Measurements from ENCODE around the gene SLC13A3.

The SLC13A3 gene

GRCh38 chr20:46631874-46632446 is 19.3 kb downstream of the SLC13A3 start:
- no peak overlapping the region for H3K27ac Mint-ChIP-seq

GRCh38 chr20:46631212-46631869 is 19.9 kb downstream of the SLC13A3 start:
- peaks cover 13% of the 10 kb centered on the region for H3K27me3 Mint-ChIP-seq (ENCODE audit: low read depth, poor library complexity)
- peaks cover 20% of the 10 kb centered on the region for H3K9me3 Mint-ChIP-seq
- TF ChIP-seq CTCF (IDR thresholded peaks at IDR 0.05) = no peak
- no peak overlapping the region for H3K27ac Mint-ChIP-seq
- no peak for DNase-seq
- H3K4me3 Mint-ChIP-seq = no peak overlapping the region
- no peaks in the 10 kb centered on the region for H3K4me1 Mint-ChIP-seq
- H3K36me3 Mint-ChIP-seq (ENCODE audit: low read depth) = peaks cover 16% of the 10 kb centered on the region

More at GRCh38 chr20:46631874-46632446, 19.3 kb downstream of the SLC13A3 start:
- no peak for DNase-seq
- Mint-ChIP-seq H3K4me3 (no peak overlapping the region), H3K36me3 (ENCODE audit: low read depth) (peaks cover 16% of the 10 kb centered on the region), H3K27me3 (ENCODE audit: low read depth, poor library complexity) (peaks cover 13% of the 10 kb centered on the region), H3K4me1 (no peaks in the 10 kb centered on the region), H3K9me3 (peaks cover 20% of the 10 kb centered on the region)
- no peak for TF ChIP-seq CTCF (IDR thresholded peaks at IDR 0.05)

- no peak for TF ChIP-seq CTCF (IDR thresholded peaks at IDR 0.05)
These were observed 21.0 kb downstream of the SLC13A3 start for GRCh38 chr20:46630306-46630705.

GRCh38 chr20:46629341-46629740 is 21.9 kb downstream of the SLC13A3 start:
- Mint-ChIP-seq H3K4me1 (no peaks in the 10 kb centered on the region), H3K27ac (no peak overlapping the region), H3K27me3 (ENCODE audit: low read depth, poor library complexity) (peaks cover 10% of the 10 kb centered on the region), H3K4me3 (no peak overlapping the region), H3K9me3 (peaks cover 23% of the 10 kb centered on the region), H3K36me3 (ENCODE audit: low read depth) (peaks cover 16% of the 10 kb centered on the region)
- DNase-seq = no peak
- TF ChIP-seq CTCF (IDR thresholded peaks at IDR 0.05) = no peak

More at GRCh38 chr20:46630306-46630705, 21.0 kb downstream of the SLC13A3 start:
- Mint-ChIP-seq H3K4me3 (no peak overlapping the region), H3K27me3 (ENCODE audit: low read depth, poor library complexity) (peaks cover 10% of the 10 kb centered on the region), H3K36me3 (ENCODE audit: low read depth) (peaks cover 16% of the 10 kb centered on the region), H3K27ac (no peak overlapping the region), H3K4me1 (no peaks in the 10 kb centered on the region), H3K9me3 (peaks cover 23% of the 10 kb centered on the region)
- DNase-seq = no peak

GRCh38 chr20:46627234-46627633 is 24.0 kb downstream of the SLC13A3 start:
- TF ChIP-seq CTCF (IDR thresholded peaks at IDR 0.05) = no peak
- no peak for DNase-seq
- H3K27ac Mint-ChIP-seq = no peak overlapping the region
- H3K9me3 Mint-ChIP-seq = peaks cover 26% of the 10 kb centered on the region
- H3K4me1 Mint-ChIP-seq = no peaks in the 10 kb centered on the region
- H3K4me3 Mint-ChIP-seq = no peak overlapping the region
- H3K27me3 Mint-ChIP-seq (ENCODE audit: low read depth, poor library complexity) = peaks cover 6% of the 10 kb centered on the region
- peaks cover 21% of the 10 kb centered on the region for H3K36me3 Mint-ChIP-seq (ENCODE audit: low read depth)

- peaks cover 21% of the 10 kb centered on the region for H3K36me3 Mint-ChIP-seq (ENCODE audit: low read depth)
- no peaks in the 10 kb centered on the region for H3K4me1 Mint-ChIP-seq
- peaks cover 26% of the 10 kb centered on the region for H3K9me3 Mint-ChIP-seq
These were observed 24.5 kb downstream of the SLC13A3 start for GRCh38 chr20:46626758-46627157.

More at GRCh38 chr20:46626758-46627157, 24.5 kb downstream of the SLC13A3 start:
- no peak for TF ChIP-seq CTCF (IDR thresholded peaks at IDR 0.05)
- no peak for DNase-seq
- H3K27me3 Mint-ChIP-seq (ENCODE audit: low read depth, poor library complexity) = peaks cover 6% of the 10 kb centered on the region
- no peak overlapping the region for H3K27ac Mint-ChIP-seq
- no peak overlapping the region for H3K4me3 Mint-ChIP-seq
